ENCODE results near the gene LRRC72. TPM values are rescaled to one million over a fixed set of nuclear protein-coding genes. Genes with fewer than 3 reads are reported as not detected.
"Not testable (repeated sequence)": the region's sequence is repeated elsewhere in the genome, so short reads cannot be mapped to it uniquely, and the experiment has no call there.

LRRC72 gene
- total RNA-seq, 3 donors from 2014 or later: not detected

DNA sequence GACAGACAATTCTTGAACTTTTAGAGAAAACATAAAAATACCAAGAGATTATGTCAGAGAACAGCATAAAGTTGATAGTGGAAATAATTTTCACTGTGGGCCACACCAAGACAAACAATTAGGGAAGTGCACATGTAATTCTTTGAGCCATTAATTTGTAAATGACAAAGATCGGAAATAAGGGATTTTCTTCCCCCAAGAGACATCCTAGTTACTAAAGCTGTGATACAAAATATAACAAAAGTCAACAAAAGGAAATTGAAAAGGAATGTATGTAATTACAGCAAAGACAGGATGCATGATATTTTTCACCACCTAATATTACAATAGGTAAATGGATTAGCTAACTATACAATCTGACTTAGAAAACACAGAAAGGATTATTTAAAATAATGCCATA, 12.4 kb upstream of the LRRC72 start:
- H3K4me1 ChIP-seq (ENCODE audit: low read depth): no peaks in the 10 kb centered on the region
- no peak overlapping the region for H3K4me3 ChIP-seq
- H3K36me3 ChIP-seq (ENCODE audit: low read depth): no peaks in the 10 kb centered on the region
- DNase-seq (no peak), ATAC-seq (no peak)
- H3K9me3 ChIP-seq: no peaks in the 10 kb centered on the region
- intact Hi-C loops (cut with DNase I, micrococcal nuclease): no loop called here
- TF ChIP-seq CTCF (IDR thresholded peaks at IDR 0.05): no peak

DNA sequence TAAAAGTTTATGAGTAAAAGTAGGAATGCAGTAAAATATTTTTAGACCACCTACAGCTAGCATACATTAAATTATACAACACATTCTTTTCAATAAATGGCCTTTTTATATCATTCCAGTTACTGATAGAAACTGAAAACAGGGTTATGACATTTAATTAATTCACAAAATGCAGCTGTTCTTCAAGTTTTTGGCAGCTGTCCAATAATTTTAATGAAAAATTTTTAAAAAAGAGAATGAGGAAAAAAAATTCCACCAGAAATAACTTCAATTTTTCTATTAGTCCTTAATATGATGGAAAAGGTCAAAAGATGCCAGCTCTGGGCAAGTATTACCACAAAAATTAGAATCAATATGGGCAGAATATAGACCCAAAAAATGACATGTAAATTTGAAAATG, 11.9 kb upstream of the LRRC72 start:
- intact Hi-C loops (cut with DNase I, micrococcal nuclease): no loop called here

DNA sequence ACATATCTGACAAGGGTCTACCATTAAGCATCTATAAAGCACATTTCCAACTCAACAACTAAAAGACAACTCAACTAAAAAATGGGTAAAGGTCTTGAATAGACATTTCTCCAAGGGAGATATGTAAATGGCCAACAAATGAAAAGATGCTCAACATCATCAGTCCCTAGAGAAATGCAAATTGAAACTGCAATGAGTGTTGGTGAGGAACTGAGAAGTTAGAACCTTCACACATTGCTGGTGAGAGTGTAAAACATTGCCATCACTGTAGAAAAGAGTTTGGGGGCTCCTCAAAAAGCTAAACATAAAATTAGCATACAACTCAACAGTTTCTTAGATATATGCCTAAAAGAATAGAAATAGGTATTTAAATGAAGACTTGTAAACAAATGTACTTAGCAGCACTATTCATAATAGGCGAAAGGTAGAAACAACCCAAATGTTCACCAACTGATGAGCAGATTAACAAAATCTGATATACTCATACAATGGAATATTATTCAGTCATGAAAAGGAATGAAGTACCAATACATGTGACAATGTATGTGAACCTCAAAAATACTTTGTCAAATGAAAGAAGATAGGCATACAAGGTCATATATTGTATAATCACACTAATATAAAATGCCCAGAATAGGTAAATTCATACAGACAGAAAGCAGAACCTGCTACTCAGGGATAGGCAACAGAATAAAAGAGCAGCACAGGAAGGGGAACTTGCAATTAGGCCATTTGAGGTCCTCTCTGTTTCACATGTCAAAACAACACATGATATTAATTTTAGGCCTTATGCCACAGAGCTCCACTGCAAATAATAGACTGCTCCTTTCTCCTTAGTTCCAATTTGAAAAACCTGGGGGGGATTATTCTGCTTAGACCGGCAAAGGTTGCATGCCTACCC, 10.6 kb upstream of the LRRC72 start:
- H3K4me3 ChIP-seq: no peak overlapping the region
- H3K9me3 ChIP-seq: no peaks in the 10 kb centered on the region
- no peak for TF ChIP-seq CTCF (IDR thresholded peaks at IDR 0.05)
- DNase-seq: no peak
- H3K36me3 ChIP-seq (ENCODE audit: low read depth): no peaks in the 10 kb centered on the region
- H3K4me1 ChIP-seq (ENCODE audit: low read depth): no peaks in the 10 kb centered on the region
- ATAC-seq: no peak
- intact Hi-C loops (cut with DNase I, micrococcal nuclease): no loop called here

More for the DNA sequence above, 11.9 kb upstream of the LRRC72 start:
- no peak for DNase-seq
- Histone ChIP-seq H3K36me3 (ENCODE audit: low read depth) (no peaks in the 10 kb centered on the region), H3K9me3 (no peaks in the 10 kb centered on the region), H3K4me3 (no peak overlapping the region), H3K4me1 (ENCODE audit: low read depth) (no peaks in the 10 kb centered on the region)
- ATAC-seq: no peak
- TF ChIP-seq CTCF (IDR thresholded peaks at IDR 0.05): no peak

DNA sequence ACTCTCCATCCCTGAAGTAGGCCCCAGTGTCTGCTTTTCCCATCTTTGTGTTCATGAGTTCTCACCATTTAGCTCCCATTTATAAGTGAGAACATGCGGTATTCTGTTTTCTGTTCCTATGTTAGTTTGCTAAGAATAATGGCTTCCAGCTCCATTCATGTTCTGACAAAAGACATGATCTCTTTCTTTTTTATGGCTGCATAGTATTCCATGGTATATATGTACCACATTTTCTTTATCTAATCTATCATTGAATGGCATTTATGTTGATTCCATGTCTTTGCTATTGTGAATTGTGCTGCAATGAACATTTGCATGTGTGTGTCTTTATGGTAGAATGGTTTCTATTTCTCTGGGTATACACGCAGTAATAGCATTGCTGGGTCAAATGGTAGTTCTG, 6.6 kb upstream of the LRRC72 start:
- ATAC-seq; H3K9me3 ChIP-seq; H3K4me3 ChIP-seq; intact Hi-C loops (cut with DNase I, micrococcal nuclease); H3K4me1 ChIP-seq (ENCODE audit: low read depth); DNase-seq; H3K36me3 ChIP-seq (ENCODE audit: low read depth): not testable (repeated sequence)

- Histone ChIP-seq H3K36me3 (ENCODE audit: low read depth) (no peaks in the 10 kb centered on the region), H3K9me3 (no peaks in the 10 kb centered on the region), H3K4me3 (no peak overlapping the region), H3K4me1 (ENCODE audit: low read depth) (no peaks in the 10 kb centered on the region)
- intact Hi-C loops (cut with DNase I, micrococcal nuclease): no loop called here
- DNase-seq (no peak), ATAC-seq (no peak)
- TF ChIP-seq CTCF (IDR thresholded peaks at IDR 0.05): no peak
Measured at GRCh38 chr7:16524332-16524731, 2.3 kb upstream of the LRRC72 start.

- H3K9me3 ChIP-seq: no peaks in the 10 kb centered on the region
- DNase-seq: no peak
- no peak overlapping the region for H3K4me3 ChIP-seq
- TF ChIP-seq CTCF (IDR thresholded peaks at IDR 0.05): no peak
- H3K4me1 ChIP-seq (ENCODE audit: low read depth): no peaks in the 10 kb centered on the region
- H3K36me3 ChIP-seq (ENCODE audit: low read depth): no peaks in the 10 kb centered on the region
- ATAC-seq: no peak
- intact Hi-C loops (cut with DNase I, micrococcal nuclease): no loop called here
Measured at GRCh38 chr7:16528520-16528919, 1.9 kb downstream of the LRRC72 start.
